Upper lobe of left lung (tissue), 6 donors: ENCODE results near the gene NPIPB6. TPM values are rescaled to one million over a fixed set of nuclear protein-coding genes. Genes with fewer than 3 reads are reported as not detected.
"Not testable (repeated sequence)": the region's sequence is repeated elsewhere in the genome, so short reads cannot be mapped to it uniquely, and the experiment has no call there.

Source experiments
- ATAC-seq, 2 donors: fragments of 200-7000 bp; cut with Tn5 transposase; one replicate each; pipeline ENCODE4 v1.9.1; 2022; ENCODE audit warnings: mild to moderate bottlenecking in 2 of 2, moderate library complexity in 2 of 2; ENCODE audit not compliant: low FRiP score in 2 of 2
- DNase-seq, 2 donors: peaks; one replicate each; pipeline ENCODE4 v3.0.0-alpha.2; 2019 to 2020
- H3K27ac ChIP-seq, 4 donors: fragments of 200-600 bp; sonication (generic); one replicate each; pipeline ENCODE4 v1.5.1; 2016 to 2019
- H3K27me3 ChIP-seq, 4 donors: fragments of 200-600 bp; sonication (generic); one replicate each; pipeline ENCODE4 v1.5.1; 2017 to 2019
- H3K36me3 ChIP-seq, 4 donors: fragments of 200-600 bp; sonication (generic); one replicate each; pipeline ENCODE4 v1.5.1; 2016 to 2019
- H3K4me1 ChIP-seq, 4 donors: fragments of 200-600 bp; sonication (generic); one replicate each; pipeline ENCODE4 v1.5.1; 2018 to 2019
- H3K4me3 ChIP-seq, 4 donors: fragments of 200-600 bp; sonication (generic); one replicate each; pipeline ENCODE4 v1.5.1; 2017 to 2019; ENCODE audit warnings: mild to moderate bottlenecking in 2 of 4, moderate library complexity in 1 of 4
- H3K9me3 ChIP-seq, 4 donors: fragments of 200-600 bp; sonication (generic); one replicate each; pipeline ENCODE4 v1.5.1; 2018 to 2019
- CTCF ChIP-seq, 6 experiments: fragments of 450-650 bp in 4 of 6; fragments of 200-600 bp in 2 of 6; sonication (generic) in 2 of 6; IDR thresholded peaks; one replicate each; pipeline ENCODE4 v1.5.1; 2016 to 2019; ENCODE audit warnings: antibody characterized with exemption in 6 of 6
- EP300 ChIP-seq, 4 donors: sonication (generic); formaldehyde crosslinking; IDR thresholded peaks; one replicate each; pipeline ENCODE4 v1.5.1; 2017; ENCODE audit warnings: antibody characterized with exemption in 4 of 4, control low read depth in 2 of 4
- POLR2A ChIP-seq, 4 donors: fragments of 450-650 bp; IDR thresholded peaks; one replicate each; pipeline ENCODE4 v1.5.1; 2016 to 2017; ENCODE audit warnings: antibody characterized with exemption in 4 of 4, mild to moderate bottlenecking in 2 of 4
- POLR2AphosphoS5 ChIP-seq, 2 donors: sonication (generic); formaldehyde crosslinking; IDR thresholded peaks; one replicate each; pipeline ENCODE4 v1.5.1; 2017; ENCODE audit warnings: antibody characterized with exemption in 2 of 2
- WGBS, 2 donors: methylation state at CpG; one replicate each; pipeline ENCODE4 v1.1.5; 2017 to 2018; 5-methylcytosine and 5-hydroxymethylcytosine counted together
- total RNA-seq, 6 donors: library from RNA; depleted of rRNA in 4 of 6; stranded (reverse); fragments of >200 nt in 4 of 6; gene quantifications; one replicate each; pipeline versions ENCODE4 v1.1.0 to v1.2.1, GENCODE V29; 2016 to 2021
- donor health status: DM: no; HTN: no; CAD: no; lungs with moderate emphysema.
- donor health status: DM: no; HTN: yes; CAD: no; lungs with severe emphysema.

Gene NPIPB6
- total RNA-seq, 6 donors from 2014 or later, result 1.6 to 3.3 TPM; not detected in 4

- H3K4me1 ChIP-seq, H3K9me3 ChIP-seq, H3K27me3 ChIP-seq, ATAC-seq, H3K36me3 ChIP-seq, H3K27ac ChIP-seq, DNase-seq, H3K4me3 ChIP-seq: not testable (repeated sequence)
- WGBS, 2 donors, result 67 to 81% methylated on average over 3 to 5 of the region's 5 CpGs
Measured at GRCh38 chr16:28336940-28337710, 26.2 kb downstream of the NPIPB6 start.

- not testable (repeated sequence) for H3K27me3 ChIP-seq, H3K27ac ChIP-seq, H3K36me3 ChIP-seq, H3K4me3 ChIP-seq, H3K4me1 ChIP-seq, H3K9me3 ChIP-seq, ATAC-seq, DNase-seq
- 78 to 80% methylated on average over 3 to 8 of the region's 8 CpGs for WGBS, 2 donors
Measured at GRCh38 chr16:28335678-28336077, 27.6 kb downstream of the NPIPB6 start.

GRCh38 chr16:28332632-28333031 is 30.7 kb downstream of the NPIPB6 start:
- WGBS, 2 donors, result 78 to 93% methylated on average over 3 to 4 of the region's 6 CpGs

GRCh38 chr16:28330981-28331380 is 32.3 kb downstream of the NPIPB6 start:
- 61 to 68% methylated on average over 2 of the region's 2 CpGs for WGBS, 2 donors
- not testable (repeated sequence) for H3K27ac ChIP-seq, ATAC-seq

More at GRCh38 chr16:28332632-28333031, 30.7 kb downstream of the NPIPB6 start:
- H3K36me3 ChIP-seq, H3K9me3 ChIP-seq, H3K4me3 ChIP-seq, H3K27ac ChIP-seq, DNase-seq, H3K27me3 ChIP-seq, ATAC-seq, H3K4me1 ChIP-seq: not testable (repeated sequence)

GRCh38 chr16:28330232-28330631 is 33.1 kb downstream of the NPIPB6 start:
- not testable (repeated sequence) for DNase-seq, H3K36me3 ChIP-seq, H3K27ac ChIP-seq, H3K4me1 ChIP-seq, H3K4me3 ChIP-seq, H3K27me3 ChIP-seq, H3K9me3 ChIP-seq
- ATAC-seq, result peak in 1 of 2 donors; percentile 36
- 24 to 41% methylated on average over 6 of the region's 9 CpGs for WGBS, 2 donors

More at GRCh38 chr16:28330981-28331380, 32.3 kb downstream of the NPIPB6 start:
- not testable (repeated sequence) for H3K4me3 ChIP-seq, H3K4me1 ChIP-seq, DNase-seq, H3K27me3 ChIP-seq, H3K36me3 ChIP-seq, H3K9me3 ChIP-seq

GRCh38 chr16:28326881-28327610 is 36.3 kb downstream of the NPIPB6 start:
- Histone ChIP-seq H3K4me1 (no peaks in the 10 kb centered on the region), H3K9me3 (no peaks in the 10 kb centered on the region), H3K27ac (no peak overlapping the region), H3K27me3 (no peaks in the 10 kb centered on the region), H3K36me3 (no peaks in the 10 kb centered on the region), H3K4me3 (no peak overlapping the region)
- peak; percentile 47 to 75 (median 64) for TF ChIP-seq CTCF (IDR thresholded peaks at IDR 0.05)
- TF ChIP-seq POLR2AphosphoS5 (IDR thresholded peaks at IDR 0.05), result no peak
- peak in 1 of 2 donors; percentile 47 for DNase-seq
- WGBS, 2 donors, result 55 to 69% methylated on average over 10 to 12 of the region's 12 CpGs
- peak in 1 of 2 donors; percentile 79 for ATAC-seq

GRCh38 chr16:28324887-28325279 is 38.4 kb downstream of the NPIPB6 start:
- H3K4me3 ChIP-seq, result no peak overlapping the region
- WGBS, 2 donors, result 83 to 94% methylated on average over 3 of the region's 3 CpGs
- no peaks in the 10 kb centered on the region for H3K4me1 ChIP-seq
- no peak overlapping the region for H3K27ac ChIP-seq
- ATAC-seq (no peak), DNase-seq (peak in 1 of 2 donors; percentile 7)
- no peaks in the 10 kb centered on the region for H3K27me3 ChIP-seq
- TF ChIP-seq POLR2A (IDR thresholded peaks at IDR 0.05) (no peak), EP300 (IDR thresholded peaks at IDR 0.05) (no peak), CTCF (IDR thresholded peaks at IDR 0.05) (no peak), POLR2AphosphoS5 (IDR thresholded peaks at IDR 0.05) (no peak)
- H3K36me3 ChIP-seq, result no peaks in the 10 kb centered on the region
- H3K9me3 ChIP-seq, result no peaks in the 10 kb centered on the region
